PC-3 (cell line): ENCODE data around the gene EPM2A.

Experiments used
- CTCF ChIP-seq: fragments of 300-600 bp; sonication (generic); conservative IDR thresholded peaks from 2 replicates; pipeline ENCODE4 v1.5.1; 2017; ENCODE audit warnings: antibody characterized with exemption, low read depth, mild to moderate bottlenecking, low read length
- EZH2 ChIP-seq: fragments of 300-600 bp; sonication (generic); IDR thresholded peaks from one replicate; pipeline ENCODE4 v1.6.1; 2017; ENCODE audit warnings: antibody characterized with exemption, mild to moderate bottlenecking, low read length; ENCODE audit not compliant: unreplicated experiment
- EZH2phosphoT487 ChIP-seq: fragments of 300-600 bp; sonication (generic); IDR thresholded peaks from 2 replicates; pipeline ENCODE4 v1.6.1; 2018; ENCODE audit warnings: mild to moderate bottlenecking, antibody characterized with exemption, low read length, borderline replicate concordance

GRCh38 chr6:145621776-145622175, 113.5 kb downstream of the EPM2A start:
- TF ChIP-seq CTCF (no peak), EZH2phosphoT487 (no peak), EZH2 (no peak)
